A549 treated with RU486 at 1 μM for 4 hours (cell line): ENCODE measurements around the gene CPT2. TPM values are rescaled to one million over a fixed set of nuclear protein-coding genes. Genes with fewer than 3 reads are reported as not detected.

Experiments used
- total RNA-seq: library from RNA; stranded (reverse); fragments of 200-300 nt; extraction: Qiagen RNA extraction; gene quantifications from 5 replicates; pipeline ENCODE4 v1.2.3, GENCODE V29; 2022; ENCODE audit warnings: low read depth

The CPT2 gene
- 8.2 to 10.4 TPM (median 9.2 TPM) in 5 replicates for total RNA-seq

GRCh38 chr1:53196485-53197290 is at the start of gene CPT2:
CPT2 (plus strand) TSS chr1:53196824; CDS start chr1:53196944, 120 bp downstream.

DNA sequence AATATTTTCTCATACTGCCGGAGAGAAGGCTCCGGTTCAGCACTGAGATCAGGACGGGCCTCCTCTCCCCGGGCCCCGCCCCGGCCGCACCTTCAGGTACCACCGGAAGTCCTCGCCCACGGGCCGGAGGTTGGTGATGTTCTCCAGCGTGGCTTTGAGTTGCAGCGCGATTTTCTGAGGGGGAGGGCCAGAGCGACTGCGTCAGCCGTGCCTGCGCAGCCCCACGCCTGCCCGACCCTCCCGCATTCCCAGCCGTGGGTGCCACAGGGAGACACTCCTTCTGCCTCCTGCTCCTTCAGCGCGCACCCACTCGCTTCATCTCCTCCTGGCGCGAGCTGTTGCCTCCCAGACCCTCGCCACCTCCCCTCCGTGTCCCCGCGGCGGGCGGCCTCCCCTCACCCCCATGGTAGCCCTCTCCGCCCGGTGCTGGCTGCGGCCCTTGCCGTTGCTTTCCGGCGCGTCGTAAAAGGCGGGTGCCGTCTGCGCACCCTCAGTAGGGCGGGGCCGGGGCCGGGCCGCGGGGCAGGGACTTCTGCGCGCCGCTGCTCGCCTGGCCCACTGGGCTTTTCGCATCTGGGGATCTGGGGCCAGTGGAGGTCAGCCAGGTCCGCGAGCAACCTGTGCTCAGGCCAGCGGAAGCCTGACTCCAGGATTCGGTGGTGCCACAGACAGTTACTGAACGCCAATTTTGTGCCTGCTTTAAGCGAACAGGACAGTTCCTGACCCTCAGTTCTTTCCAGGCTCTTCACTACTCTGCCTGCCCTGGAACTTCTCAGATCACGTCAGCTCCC is 23.7 kb downstream of the CPT2 start, which contains the start of gene CZIB:
Gene CZIB (minus strand): TSS at position 464 of the 791 bp plus-strand sequence. CDS start 59 bp downstream, at position 405.

DNA sequence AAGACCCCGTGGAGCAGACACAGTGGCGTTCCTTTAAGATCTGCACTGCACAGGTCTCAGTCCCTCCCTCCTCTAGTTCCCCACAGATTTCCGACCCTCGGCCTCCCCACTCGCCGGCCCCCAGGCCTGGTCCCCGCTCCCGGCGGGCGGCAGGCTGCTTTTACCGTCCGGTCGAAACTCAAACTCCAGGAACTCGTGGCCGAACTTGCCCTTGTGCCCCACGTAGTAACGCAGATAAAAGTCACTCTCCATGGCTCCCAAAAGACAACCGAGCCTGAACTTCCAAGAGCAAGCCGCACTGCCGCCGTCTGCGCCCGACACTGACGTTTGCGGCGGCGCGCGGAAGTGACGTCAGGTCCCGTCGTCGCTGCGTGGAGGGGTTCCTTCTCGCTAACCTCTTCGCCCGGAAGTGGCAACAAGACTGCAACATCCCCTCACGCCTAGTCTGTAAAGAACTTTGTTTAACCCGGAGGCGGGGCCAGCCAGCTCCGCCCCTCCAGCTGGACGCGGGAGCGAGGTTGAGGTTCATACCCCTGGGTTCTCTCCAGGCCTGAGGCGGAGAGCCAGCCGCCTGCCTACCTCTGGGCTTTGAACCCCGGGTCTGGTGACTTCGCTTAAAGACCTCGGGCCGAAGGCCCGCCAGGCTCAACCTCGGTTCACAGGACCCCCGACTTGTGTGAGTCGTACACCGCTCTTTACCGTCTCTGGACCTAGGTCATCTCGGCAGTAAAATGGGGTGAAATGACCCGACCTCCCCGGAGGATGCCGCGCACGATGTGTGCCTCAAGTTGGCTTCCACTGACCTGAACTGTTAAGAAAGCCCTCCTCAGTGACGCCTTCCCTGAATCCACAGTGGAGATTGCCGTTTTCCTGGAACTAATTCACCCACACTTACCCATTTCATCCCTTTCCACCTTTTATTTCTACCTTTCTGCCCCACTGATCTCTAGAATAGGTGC is 41.9 kb downstream of the CPT2 start, which contains the start of gene MAGOH:
Gene MAGOH (minus strand): TSS at position 322 of the 959 bp plus-strand sequence. CDS start 70 bp downstream, at position 252.

Other genes with a start within 250 kb of the CPT2 start
- gene PODN, start 134.6 kb upstream of the CPT2 start, total RNA-seq, result not detected in 5 replicates
- not detected in 5 replicates for gene SLC1A7, start 54.2 kb upstream of the CPT2 start, total RNA-seq
- gene CZIB, start 23.8 kb downstream of the CPT2 start, total RNA-seq, result 29.0 to 35.2 TPM (median 30.7 TPM) in 5 replicates
- 64.8 to 104 TPM (median 67.9 TPM) in 5 replicates for gene MAGOH, start 41.7 kb downstream of the CPT2 start, total RNA-seq
- gene LRP8, start 131.2 kb downstream of the CPT2 start, total RNA-seq, result 40.5 to 52.4 TPM (median 47.0 TPM) in 5 replicates